Neutrophil (primary cell): ENCODE data around the gene PERCC1.

Experiments
- H3K27ac ChIP-seq: fragments of 200-600 bp; sonication (generic); 2 replicates; pipeline ENCODE4 v1.5.1; 2016; ENCODE audit warnings: mild to moderate bottlenecking, moderate library complexity
- H3K27me3 ChIP-seq: fragments of 200-600 bp; sonication (generic); 2 replicates; pipeline ENCODE4 v1.6.0; 2016; ENCODE audit warnings: mild to moderate bottlenecking
- H3K36me3 ChIP-seq: fragments of 200-600 bp; sonication (generic); 2 replicates; pipeline ENCODE4 v1.5.1; 2017
- H3K4me1 ChIP-seq, 2 experiments: fragments of 200-600 bp in 1 of 2; sonication (generic) in 1 of 2; 1 replicate in 1 of 2; 2 replicates in 1 of 2; pipeline versions ENCODE4 v1.5.1 to v1.6.1; 2013 to 2016; ENCODE audit warnings: low read depth in 1 of 2, low read length in 1 of 2, mild to moderate bottlenecking in 1 of 2, moderate library complexity in 1 of 2; ENCODE audit not compliant: control insufficient read depth in 1 of 2, insufficient read depth in 1 of 2
- H3K4me3 ChIP-seq, 2 experiments: fragments of 200-600 bp in 1 of 2; sonication (generic) in 1 of 2; 1 replicate in 1 of 2; 2 replicates in 1 of 2; pipeline ENCODE4 v1.5.1; 2013 to 2016; ENCODE audit warnings: low read depth in 1 of 2, low read length in 1 of 2, mild to moderate bottlenecking in 1 of 2, moderate library complexity in 1 of 2
- H3K9me3 ChIP-seq: fragments of 200-600 bp; sonication (generic); 2 replicates; pipeline ENCODE4 v1.5.1; 2016
- TF ChIP-seq, protein P1 (sequence below): fragments of 200-600 bp; sonication (generic); IDR thresholded peaks from 2 replicates; pipeline ENCODE4 v1.5.1; 2016; ENCODE audit warnings: antibody characterized with exemption

PERCC1 gene

GRCh38 chr16:1442697-1443096 is 11.8 kb downstream of the PERCC1 start:
- Histone ChIP-seq H3K4me1 (no peaks in the 10 kb centered on the region), H3K36me3 (peaks cover 28% of the 10 kb centered on the region), H3K27ac (no peak overlapping the region), H3K9me3 (no peaks in the 10 kb centered on the region), H3K27me3 (no peaks in the 10 kb centered on the region), H3K4me3 (no peak overlapping the region)
- TF ChIP-seq, protein P1, sequence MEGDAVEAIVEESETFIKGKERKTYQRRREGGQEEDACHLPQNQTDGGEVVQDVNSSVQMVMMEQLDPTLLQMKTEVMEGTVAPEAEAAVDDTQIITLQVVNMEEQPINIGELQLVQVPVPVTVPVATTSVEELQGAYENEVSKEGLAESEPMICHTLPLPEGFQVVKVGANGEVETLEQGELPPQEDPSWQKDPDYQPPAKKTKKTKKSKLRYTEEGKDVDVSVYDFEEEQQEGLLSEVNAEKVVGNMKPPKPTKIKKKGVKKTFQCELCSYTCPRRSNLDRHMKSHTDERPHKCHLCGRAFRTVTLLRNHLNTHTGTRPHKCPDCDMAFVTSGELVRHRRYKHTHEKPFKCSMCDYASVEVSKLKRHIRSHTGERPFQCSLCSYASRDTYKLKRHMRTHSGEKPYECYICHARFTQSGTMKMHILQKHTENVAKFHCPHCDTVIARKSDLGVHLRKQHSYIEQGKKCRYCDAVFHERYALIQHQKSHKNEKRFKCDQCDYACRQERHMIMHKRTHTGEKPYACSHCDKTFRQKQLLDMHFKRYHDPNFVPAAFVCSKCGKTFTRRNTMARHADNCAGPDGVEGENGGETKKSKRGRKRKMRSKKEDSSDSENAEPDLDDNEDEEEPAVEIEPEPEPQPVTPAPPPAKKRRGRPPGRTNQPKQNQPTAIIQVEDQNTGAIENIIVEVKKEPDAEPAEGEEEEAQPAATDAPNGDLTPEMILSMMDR = no peak

GRCh38 chr16:1443403-1443973 is 12.6 kb downstream of the PERCC1 start:
- no peaks in the 10 kb centered on the region for H3K4me1 ChIP-seq
- no peaks in the 10 kb centered on the region for H3K27me3 ChIP-seq
- no peak overlapping the region for H3K27ac ChIP-seq
- H3K9me3 ChIP-seq = no peaks in the 10 kb centered on the region
- no peak overlapping the region for H3K4me3 ChIP-seq
- H3K36me3 ChIP-seq = peaks cover 36% of the 10 kb centered on the region
- TF ChIP-seq, protein P1 = no peak

DNA sequence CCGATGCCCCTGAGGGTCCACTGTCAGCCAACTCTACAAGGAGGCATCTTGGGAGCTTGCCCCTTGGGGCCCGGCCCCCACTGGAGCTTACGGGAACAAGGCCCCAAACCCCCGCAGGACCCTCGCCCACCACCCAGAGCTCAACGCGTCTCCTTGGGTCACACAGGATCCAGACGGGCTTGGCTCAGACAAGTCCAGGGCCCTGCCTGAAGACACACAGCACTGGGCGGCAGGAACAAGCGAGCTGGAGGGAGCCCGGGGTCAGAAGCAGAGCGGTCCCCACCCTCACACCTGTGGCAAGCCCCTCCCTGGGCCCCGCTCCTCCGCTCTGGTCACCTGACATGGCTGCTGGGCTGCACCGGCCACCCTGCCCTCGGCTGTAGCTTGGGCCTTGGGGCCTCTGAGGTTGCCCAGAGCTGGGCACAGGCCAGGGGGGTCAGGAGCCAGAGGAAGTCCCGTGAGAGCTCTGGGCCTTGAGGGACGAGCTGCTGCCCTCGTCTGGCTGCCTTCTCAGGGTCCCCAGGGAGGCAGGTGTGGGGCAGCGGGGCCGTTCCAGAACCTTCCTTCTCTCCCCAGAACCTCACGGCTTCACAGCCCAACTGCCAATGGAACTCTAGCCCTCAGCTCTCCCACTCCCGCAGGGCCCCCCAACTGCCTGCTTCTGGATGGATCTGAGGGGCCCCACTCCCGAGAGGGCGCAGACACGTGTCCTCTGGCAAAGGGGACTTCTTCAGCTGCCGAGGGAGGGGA is 13.3 kb downstream of the PERCC1 start, which contains the start of gene CCDC154:
TSS of gene CCDC154 (minus strand) at position 577 of the 750 bp plus-strand sequence. CDS start at position 343, 234 bp downstream.
- Histone ChIP-seq H3K4me3 (no peak within 1 kb of the TSS), H3K36me3 (peaks cover 43% of the 10 kb centered on the region), H3K4me1 (no peaks in the 10 kb centered on the region), H3K27ac (no peak within 1 kb of the TSS), H3K27me3 (no peaks in the 10 kb centered on the region), H3K9me3 (no peaks in the 10 kb centered on the region)
- TF ChIP-seq, protein P1 = no peak

DNA sequence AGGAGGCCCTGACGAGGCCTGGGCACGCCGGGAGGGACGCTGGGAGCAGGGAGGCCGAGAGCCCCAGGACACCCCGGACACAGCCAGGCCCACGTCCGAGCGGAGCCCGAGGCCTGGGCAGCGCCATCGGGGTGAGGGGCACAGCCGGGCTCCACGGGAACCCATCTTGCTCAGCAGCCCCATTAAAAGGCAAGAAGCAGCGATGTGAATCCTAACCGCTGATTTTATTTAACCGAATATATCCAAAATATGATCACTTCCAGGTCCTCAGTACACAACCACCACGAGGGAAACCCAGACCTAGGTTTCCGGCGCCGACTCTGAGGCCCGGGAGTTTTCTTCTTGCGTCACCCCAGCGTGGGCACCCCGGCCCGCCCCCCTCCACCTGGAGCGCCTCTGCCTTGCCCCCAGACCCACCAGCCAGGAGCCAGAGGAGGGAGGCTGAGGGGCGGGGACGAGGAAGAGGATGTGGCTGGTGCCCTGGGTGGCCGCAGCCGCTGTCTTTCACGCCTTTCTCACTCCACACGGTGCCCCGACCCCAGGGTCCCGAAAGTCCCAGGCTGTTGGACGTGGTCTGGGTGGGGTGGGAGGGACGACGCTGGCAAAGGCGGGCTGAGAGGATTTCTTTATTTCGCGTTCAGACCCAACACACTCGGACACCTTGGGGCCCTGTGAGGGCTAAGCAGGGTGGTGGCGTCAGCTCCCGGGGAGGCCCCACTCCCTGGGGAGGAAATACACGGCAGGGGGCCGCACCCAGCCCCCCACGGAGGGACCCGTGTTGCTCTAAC is 14.0 kb downstream of the PERCC1 start:
- Histone ChIP-seq H3K27ac (no peak overlapping the region), H3K36me3 (peaks cover 51% of the 10 kb centered on the region)

GRCh38 chr16:1445518-1446203 is 14.8 kb downstream of the PERCC1 start:
- Histone ChIP-seq H3K4me3 (no peak overlapping the region), H3K27me3 (no peaks in the 10 kb centered on the region), H3K9me3 (no peaks in the 10 kb centered on the region), H3K4me1 (no peaks in the 10 kb centered on the region), H3K27ac (no peak overlapping the region), H3K36me3 (peaks cover 58% of the 10 kb centered on the region)
- TF ChIP-seq, protein P1 = no peak

More for the DNA sequence above, 14.0 kb downstream of the PERCC1 start:
- Histone ChIP-seq H3K4me1 (no peaks in the 10 kb centered on the region), H3K9me3 (no peaks in the 10 kb centered on the region), H3K27me3 (no peaks in the 10 kb centered on the region), H3K4me3 (no peak overlapping the region)
- TF ChIP-seq, protein P1 = no peak
